ENCODE data around the gene CELF1.

The CELF1 gene

DNA sequence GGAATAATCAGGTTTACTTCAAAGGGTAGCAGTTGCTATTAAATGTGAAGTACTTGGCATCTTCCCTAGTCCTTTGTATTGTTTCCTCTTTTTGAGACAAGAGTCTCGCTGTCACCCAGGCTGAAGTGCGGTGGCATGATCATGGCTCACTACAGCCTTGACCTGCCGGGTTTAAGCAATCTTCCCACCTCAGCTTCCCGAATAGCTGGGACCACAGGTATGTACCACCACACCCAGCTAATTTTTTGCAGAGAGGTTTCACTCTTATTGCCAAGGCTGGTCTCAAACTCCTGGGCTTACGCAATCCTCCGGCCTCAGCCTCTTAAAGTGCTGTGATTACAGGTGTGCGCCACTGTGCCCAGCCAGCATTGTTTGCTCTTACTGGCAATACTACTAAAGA lies 67.8 kb downstream of the CELF1 start:
- DNase-seq (ENCODE audit: low spot score) = no peak

- no peak for DNase-seq (ENCODE audit: low spot score)
Observed at GRCh38 chr11:47483457-47483856, 69.5 kb downstream of the CELF1 start.

DNA sequence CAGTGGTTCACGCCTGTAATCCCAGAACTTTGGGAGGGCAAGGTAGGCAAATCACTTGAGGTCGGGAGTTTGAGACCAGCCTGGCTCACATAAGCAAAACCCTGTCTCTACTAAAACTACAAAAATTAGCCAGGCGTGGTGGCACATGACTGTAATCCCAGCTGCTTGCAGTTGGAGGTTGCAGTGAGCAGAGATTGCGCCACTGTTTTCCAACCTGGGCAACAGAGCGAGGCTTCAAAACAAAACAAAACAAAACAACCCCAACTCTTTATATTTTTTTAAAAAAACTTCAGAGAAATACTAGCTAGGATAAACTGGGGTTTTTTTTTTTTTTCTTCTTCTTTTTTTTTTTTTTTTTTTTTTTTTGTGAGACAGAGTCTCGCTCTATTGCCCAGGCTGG lies 72.2 kb downstream of the CELF1 start:
- no peak for DNase-seq (ENCODE audit: low spot score)

- no peak for DNase-seq (ENCODE audit: low spot score)
Observed at GRCh38 chr11:47478651-47479329, 74.1 kb downstream of the CELF1 start.

- DNase-seq (ENCODE audit: low spot score) = no peak
Observed at GRCh38 chr11:47477753-47478152, 75.2 kb downstream of the CELF1 start.

DNA sequence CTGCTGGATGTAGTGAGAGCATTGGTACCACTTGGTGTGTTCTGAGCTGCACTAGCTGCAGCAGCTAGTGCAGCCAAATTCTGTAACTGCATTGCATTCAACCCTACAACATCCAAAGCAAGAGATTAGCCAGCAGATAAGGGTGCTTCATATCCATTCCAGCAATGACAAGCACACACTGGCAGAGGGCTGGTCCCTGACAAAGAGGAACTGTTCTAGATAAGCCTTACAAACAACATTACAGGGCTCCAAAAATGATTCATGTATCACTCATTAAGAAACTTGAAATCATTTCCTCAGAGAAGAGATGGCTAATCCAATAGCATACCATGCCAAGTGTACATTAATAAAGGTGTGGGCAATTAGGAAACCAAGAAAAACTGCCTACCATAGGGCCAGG lies 75.6 kb downstream of the CELF1 start:
- DNase-seq (ENCODE audit: low spot score) = peak; percentile 19

DNA sequence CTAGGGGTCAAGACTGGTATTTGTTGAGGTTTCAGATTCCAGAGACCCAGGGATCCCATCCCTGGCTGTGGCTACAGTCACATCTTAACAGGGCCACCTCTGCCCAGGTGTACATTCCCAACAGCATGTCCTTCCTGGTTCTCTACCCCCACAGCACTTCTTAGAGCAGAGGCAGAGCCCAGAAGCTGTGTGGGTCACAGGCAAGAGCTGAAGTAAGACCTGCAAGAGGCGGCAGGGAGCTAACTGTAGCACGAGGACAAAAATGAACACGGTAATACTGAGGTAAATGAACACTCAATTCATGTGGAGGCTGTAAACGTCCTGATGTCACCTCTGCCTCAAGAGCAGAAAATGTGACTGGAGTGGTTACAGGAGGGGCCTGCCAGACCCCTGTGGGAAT lies 82.3 kb downstream of the CELF1 start:
- DNase-seq (ENCODE audit: low spot score) = no peak

DNA sequence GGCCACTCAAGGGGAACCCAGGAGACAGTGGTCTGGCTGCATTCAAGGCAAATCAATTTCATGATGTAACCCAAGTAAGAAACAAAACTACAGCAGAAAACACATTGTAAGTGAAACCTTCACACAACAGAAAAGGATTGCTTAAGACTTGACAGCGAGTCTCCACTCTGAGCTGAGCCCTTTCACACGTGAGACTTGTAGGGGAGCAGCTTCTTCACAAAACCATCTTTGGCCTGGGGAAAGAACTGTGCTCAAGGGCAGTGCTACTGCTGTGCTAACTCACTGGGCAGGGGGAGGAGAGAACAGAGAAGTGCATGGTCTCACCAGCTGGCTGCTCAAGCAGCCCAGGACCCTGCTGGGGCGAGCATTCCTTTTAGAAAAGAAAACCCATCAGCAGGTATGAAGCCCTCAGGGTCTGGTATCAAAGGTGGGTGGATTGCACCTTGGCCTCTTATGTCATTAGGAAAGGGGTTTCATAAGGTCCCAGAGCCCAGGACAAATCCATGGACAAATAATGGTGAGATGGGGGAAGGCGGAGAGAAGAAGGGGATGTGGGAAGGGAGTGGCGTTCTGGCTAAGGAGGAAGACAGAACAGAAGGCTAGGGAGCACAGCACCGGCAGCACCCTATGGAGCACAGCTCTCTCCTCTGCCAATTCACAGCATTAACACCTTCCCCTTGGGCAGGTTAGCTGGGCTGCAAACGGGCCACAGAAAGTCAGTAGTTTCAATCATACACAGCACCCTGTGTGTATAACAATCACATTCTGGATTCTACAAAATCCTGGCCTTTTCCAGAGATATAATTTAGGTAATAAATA lies 83.4 kb downstream of the CELF1 start:
- no peak for DNase-seq (ENCODE audit: low spot score)

- DNase-seq (ENCODE audit: low spot score) = no peak
Observed at GRCh38 chr11:47468598-47469214, 84.2 kb downstream of the CELF1 start.

GRCh38 chr11:47467357-47467756 lies 85.6 kb downstream of the CELF1 start:
- DNase-seq (ENCODE audit: low spot score) = no peak

- DNase-seq (ENCODE audit: low spot score) = no peak
Observed at GRCh38 chr11:47466701-47467250, 86.2 kb downstream of the CELF1 start.

- no peak for DNase-seq (ENCODE audit: low spot score)
Observed at GRCh38 chr11:47466201-47466600, 86.7 kb downstream of the CELF1 start.

DNA sequence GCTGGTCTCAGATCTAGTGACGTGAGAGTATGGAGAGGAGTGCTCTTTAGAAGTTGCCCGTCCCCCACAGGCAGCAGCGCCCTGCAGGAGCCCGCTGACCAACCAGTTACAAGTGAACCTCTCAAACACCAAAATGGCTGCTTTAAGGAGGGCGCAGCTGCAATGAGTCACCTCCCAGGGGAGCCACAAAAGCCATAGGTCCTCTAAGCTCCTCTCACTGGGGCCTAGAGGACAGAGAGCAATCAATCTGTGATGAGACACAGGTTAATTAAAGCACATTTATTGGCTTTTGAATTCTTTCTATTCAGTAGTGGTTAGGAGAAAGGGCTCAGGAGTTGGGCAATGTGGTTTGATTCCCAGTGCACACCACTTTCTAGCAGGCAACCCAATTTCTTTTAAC lies 88.4 kb downstream of the CELF1 start:
- DNase-seq (ENCODE audit: low spot score) = no peak

- no peak for DNase-seq (ENCODE audit: low spot score)
Observed at GRCh38 chr11:47461876-47462275, 91.1 kb downstream of the CELF1 start.

GRCh38 chr11:47460571-47461235 lies 92.2 kb downstream of the CELF1 start:
- DNase-seq (ENCODE audit: low spot score) = no peak

GRCh38 chr11:47454258-47454671 lies 98.7 kb downstream of the CELF1 start:
- peak; percentile 80 for DNase-seq (ENCODE audit: low spot score)

- no peak for DNase-seq (ENCODE audit: low spot score)
Observed at GRCh38 chr11:47453365-47453764, 99.6 kb downstream of the CELF1 start.

DNA sequence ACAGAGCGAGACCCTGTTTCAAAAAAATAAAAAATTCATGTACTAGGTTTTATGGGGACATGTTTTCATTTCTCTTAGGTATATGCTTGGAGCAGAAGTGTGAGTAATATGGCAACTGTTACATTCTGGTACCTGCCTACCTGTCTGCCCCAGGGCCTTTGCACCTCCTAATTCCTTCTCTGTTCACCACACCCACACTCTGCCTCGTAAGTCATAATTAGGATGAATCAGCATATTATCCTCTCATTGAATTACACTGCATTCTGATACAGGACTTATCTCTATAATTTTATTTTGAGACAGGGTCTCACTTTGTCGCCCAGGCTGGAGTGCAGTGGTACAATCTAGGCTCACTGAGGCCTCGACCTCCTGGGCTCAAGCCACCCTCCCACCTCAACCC lies 100.9 kb downstream of the CELF1 start:
- no peak for DNase-seq (ENCODE audit: low spot score)

DNA sequence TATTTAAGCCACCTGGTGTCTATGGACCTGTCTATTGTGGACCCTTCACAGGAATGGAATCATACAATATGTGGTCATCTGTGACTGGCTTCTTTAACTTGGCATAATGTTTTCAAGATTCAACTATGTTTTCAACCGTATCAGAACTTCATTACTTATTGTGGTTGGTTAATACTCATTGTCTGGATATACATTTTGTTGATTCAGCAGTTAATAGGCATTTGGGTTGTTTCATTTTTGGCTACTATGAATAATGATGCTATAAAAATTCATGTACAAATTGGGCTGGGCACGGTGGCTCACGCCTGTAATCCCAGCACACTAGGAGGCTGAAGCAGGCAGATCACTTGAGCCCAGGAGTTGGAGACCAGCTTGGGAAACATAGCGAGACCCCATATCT lies 101.5 kb downstream of the CELF1 start:
- DNase-seq (ENCODE audit: low spot score) = no peak

GRCh38 chr11:47449541-47449940 lies 103.4 kb downstream of the CELF1 start:
- no peak for DNase-seq (ENCODE audit: low spot score)

DNA sequence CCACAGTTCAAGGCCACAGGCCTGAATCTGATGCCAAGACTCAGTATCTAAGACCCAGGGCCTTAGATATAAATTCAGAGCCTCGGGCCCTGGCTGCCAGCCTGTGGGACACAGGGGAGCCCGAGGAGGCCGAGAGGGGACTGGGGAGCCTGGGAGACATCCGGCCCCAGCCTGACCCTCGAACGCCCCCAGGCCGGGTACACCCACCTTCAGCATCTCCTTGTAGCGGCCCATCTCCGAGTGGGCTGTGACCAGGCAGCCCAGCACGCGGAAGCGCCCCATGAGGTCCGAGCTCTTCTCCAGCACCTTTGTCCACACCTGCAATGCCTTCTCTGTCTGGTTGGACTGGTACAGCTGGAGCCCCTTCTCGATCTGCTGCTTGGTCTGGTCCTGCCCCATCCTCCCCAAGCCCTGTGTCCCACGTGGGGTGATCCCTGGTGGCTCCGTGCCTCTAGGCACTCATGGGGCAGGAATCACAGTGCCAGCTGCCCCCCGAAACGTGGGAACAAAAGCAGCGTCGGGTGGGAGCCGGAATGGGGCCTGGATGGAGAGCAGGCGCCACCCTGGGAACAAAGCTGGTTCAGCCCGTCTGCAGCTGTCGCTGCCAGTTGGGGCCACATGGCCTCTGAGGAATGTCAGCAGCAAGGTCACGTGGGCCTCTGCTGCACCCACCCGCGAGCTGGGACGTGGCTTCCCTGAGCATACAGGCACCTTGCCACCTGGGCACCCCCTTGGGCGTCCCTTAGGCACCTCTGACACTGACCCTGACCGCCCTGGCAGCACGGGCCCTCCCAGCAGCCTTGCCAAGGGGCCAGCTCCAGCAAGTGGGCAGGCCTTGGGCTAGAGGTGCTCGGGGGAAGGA lies 104.1 kb downstream of the CELF1 start, which contains the start of gene RAPSN:
RAPSN (minus strand) TSS at position 571 of the 862 bp plus-strand sequence; CDS start at position 399, 172 bp downstream.
- DNase-seq (ENCODE audit: low spot score) = no peak

All from hepatic stellate cell (primary cell).